Measurements from ENCODE around the gene PAQR7.

PAQR7 gene

DNA sequence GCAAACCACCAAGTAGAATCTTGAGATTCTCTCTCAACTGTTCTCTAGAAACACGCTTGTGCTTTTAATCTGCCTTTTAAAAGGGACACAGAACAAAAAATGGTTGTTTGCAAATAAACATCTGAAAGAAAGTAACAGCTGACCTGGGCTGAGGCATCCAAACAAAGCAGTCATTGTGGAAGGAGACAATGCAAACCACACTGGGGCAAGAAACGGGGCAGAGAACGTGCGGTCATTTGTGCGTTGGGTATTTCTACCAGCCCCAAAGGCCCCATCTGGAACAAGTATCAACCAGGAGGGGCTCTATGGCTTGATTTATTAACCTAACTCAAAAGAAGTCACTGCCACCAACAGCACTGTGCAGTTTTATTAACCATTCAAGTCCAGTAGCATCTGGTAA is 24.7 kb upstream of the PAQR7 start:
- no peak for DNase-seq

DNA sequence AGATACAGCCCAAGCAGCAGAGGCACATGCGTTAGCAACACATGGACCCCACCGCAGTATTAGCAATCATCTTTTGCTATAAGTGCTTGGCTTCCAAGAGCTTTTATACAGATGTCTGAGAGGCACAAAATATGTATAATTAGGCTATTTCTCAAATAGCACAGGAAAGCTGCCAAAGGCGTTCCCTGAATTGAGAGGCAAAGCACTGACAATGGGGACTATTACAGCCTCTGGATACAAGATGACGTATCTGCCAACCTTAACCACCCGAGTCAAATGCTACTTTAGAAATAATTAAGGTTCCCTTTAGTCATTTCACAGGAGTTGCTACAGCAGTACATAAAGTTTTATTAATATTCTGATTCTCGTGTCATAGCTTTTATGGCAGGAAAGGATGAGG is 24.3 kb upstream of the PAQR7 start:
- DNase-seq = no peak

DNA sequence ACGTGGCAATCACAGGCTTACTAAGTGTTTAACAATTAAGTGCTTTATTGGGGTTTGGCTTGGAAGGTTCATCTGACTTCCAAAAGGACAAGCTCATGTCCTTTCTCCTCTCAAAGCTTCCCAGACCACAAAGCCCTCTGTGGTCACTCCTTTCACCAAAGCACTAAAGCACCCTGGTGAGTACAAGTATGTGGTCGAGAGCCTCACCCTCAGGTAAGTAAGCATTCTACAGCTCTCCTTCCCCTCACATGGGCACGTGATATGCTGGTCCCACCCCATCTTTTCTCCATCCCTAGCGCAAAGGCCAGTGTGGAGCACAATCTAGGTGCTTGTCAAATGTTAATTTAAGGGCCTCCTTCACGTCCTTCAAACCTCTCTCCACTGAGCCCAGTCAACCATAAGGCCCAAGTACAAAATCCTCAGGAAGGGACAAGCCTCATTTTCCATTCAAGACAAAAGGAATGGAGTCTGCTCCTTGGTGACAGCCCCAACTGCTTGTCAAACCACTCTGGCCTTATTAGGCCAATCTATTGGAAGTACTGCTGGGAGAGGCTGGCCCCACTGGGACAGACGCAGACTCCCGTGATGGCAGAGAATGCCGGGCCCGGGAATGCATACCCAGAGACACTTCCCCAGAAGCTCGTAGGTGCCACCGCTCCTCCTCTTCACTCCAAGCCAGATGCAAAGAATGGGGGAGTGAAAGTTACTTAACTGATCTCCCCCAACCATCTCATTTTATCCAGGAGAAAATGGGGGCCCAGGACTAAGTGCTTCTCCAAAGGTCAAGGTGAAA is 22.9 kb upstream of the PAQR7 start:
- DNase-seq = no peak

DNA sequence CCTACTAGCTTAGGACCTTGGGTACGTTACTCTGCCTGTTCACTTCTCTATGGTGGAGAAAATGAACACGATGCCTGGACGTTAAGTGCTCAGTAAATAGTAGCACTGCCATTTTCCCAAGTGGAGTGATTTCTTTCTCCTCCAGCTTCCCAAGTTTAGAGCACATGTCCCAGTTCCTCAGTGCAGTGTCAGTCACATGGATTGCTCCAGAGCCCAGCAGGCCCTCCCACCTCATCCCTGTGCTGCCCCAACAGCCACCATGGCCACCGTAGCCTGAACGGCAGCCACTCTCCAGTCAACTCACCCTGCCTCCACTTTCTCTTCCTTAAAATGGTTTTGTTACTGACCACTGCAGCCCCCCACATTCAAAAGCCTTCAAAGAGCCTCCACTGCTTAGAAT is 22.2 kb upstream of the PAQR7 start:
- no peak for DNase-seq

DNA sequence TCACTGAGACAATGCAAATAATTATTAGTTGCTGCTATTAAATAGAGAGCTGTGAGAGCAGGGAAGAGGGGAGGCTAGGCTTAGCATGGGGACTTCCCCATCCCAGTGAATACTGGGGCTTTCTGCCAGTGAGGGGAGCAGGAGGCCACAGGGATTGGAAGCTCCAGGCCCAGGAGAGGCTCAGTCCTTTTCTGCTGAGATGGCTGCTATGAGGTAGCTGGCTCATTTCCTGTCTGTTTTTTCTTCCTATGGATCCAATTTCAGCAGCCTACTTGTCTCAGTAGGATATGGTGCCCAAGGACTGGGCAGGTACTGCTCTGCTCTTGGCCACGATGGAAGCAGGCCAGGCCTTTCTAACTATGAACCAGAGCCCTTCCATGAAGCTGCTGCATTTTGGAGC is 20.8 kb upstream of the PAQR7 start:
- DNase-seq = peak; percentile 54

DNA sequence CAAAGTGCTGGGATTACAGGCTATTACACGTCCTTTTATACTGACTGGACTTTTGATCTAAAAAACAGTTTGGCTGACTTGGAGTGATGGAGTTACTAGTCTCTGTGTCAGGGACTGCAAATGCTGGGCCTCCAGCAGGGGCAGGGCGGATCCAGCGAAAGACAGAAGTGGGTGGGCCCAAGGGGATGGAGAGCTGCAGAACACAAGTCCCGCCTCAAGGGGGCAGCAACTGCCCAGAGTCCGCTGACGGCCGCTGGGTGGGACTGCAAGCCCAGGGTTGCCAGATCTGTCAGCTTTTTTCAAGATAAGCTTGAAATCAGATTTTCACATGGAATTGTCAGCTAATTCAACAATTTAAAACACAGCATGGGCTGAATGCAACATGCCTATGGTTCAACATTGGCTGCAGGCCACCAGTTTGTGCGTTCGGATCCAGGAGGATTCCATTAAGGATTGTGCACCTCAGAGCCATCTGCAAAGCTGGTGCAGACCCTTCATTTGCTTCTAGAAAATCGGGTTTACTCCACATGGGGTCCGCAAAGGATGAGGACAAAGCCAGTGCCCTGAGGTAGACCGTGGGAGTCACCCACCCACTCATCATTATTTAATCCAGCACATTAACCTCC is 20.0 kb upstream of the PAQR7 start:
- DNase-seq = peak; percentile 92

DNA sequence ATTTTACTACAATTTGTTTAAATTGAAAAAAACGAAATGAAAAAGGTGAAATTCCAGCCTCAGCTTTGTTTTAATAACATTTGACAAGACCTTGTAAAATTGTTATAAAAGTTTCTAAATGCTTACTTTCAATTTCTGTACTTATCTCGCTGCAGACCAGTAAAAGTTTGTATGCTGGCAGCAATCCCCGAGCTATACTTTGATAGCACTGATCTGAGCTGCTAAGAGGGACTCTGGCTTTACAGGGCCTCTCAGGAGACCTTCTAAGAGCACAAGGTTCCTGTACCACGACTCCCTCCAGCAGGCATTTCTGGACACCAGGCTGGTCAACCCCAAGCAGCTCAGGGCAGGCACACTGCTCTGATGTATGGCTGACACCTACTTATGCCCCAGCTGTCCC is 17.6 kb upstream of the PAQR7 start:
- no peak for DNase-seq

DNA sequence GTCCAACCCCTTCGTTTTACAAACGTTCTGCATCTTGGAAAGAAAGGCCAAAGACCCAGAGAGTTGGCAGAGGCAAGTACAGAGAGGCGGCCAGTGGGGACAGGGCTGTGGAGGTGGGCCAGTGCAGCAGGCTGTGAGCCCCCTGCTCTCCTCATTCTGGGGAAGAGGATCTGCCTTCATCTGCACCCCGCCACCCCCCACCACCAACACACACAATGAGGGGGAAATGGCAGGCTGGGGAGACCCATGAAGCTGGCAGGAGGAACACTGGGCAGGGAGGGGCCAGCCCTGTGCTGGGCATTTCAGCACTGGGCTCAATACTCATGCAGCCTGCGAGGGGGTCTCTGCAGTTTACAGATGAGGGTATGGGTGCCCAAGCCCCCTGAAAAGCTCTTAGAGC is 16.1 kb upstream of the PAQR7 start:
- DNase-seq = no peak

DNA sequence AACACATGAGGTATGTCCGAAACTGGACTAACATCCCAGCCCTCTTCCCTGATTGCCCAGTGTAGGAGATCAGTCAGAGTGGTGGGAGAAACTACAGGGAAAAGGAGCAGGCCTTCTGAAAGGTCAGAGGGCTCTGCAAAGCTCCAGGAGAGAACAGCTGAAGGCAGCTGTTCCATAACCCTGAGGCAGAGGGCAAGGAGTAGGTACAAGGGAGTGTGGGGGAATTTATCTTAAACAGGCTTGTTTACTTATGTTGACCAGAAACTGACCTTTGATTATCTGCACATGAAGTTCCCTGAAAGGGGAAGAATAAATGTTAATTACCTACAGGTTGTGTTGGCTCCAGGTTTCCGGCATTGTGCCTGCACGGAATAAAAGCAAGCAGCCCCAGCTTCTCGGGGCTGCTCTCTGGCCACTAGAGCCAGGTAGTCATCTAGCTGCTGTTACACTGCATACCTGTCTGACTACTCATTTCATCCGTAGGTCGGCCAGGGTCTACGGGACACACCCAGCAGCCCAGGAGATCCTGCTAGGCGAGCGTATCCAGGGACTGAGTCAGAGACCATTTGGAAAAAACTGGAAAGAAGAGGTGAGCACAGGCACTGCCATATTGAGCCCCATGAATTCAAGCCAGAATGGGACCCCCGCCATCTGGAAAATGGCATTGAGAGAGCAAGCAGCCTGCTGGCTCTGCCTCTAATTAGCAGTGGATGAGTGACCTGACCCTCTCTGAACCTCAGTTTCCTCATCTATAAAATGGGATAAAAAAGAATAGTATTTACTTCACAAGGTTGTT is 14.9 kb upstream of the PAQR7 start:
- peak; percentile 44 for DNase-seq

DNA sequence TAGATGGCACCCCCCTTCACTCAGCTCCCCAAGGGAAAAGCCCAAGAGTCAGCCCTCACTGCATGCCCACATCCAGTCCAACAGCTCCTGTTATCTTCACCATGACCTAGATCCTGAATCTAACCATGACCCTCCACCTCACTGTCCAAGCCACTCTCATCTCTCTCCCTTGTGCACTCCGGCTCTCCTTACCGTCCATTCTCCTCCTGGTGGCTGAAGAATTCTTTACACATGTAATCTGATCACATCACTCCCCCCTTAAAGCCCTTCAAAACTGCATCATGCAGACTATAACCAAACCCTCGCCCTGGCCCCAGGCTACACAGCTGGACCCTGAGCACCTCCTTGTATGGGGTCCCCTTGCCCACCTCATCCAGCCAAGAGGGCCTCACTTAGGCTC is 14.0 kb upstream of the PAQR7 start:
- peak; percentile 20 for DNase-seq

DNA sequence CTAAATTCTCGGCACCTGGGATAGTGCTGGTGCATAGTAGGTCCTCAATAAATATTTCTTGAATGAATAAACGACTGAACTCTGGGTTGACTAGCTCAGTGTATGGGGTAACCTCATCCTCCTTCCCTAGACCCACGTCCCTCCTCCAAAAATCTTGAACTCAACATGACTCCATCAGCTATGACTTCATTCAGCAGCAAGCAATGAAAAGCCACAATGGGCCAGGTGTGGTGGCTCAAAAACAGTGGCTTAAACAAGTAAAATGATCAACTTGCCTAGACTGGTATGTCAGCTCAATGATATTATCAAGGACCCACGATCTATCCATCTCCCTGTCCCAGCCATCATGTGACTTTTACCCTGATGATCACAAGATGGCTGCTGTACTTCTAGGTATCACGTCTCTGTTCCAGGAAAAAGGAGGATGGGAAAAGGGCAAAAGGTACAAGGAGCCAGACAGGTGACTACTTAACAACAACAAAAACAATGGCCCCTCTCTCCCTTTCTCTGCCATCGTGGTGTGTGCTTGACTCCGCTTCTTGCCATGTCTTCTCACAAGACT is 13.0 kb upstream of the PAQR7 start:
- DNase-seq = no peak

DNA sequence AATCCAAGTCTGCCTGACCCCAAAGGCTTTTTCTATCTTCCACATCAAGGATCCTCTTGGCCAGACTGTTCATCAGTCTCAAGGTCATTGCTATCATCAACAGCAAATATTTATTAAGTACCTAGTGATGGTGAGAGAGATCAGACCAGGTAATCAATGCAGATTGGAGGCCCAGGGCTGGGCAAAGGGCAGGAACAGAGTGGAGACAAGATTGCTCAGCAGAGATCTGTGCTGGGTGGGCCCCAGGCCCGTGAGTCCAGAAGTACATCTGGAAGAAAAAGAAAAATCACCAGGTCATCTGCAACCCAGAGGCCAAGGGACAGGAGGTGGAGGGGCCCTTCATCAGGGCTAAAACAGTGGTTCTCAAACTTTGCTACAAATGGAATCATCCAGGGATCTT is 10.1 kb upstream of the PAQR7 start:
- DNase-seq = no peak

DNA sequence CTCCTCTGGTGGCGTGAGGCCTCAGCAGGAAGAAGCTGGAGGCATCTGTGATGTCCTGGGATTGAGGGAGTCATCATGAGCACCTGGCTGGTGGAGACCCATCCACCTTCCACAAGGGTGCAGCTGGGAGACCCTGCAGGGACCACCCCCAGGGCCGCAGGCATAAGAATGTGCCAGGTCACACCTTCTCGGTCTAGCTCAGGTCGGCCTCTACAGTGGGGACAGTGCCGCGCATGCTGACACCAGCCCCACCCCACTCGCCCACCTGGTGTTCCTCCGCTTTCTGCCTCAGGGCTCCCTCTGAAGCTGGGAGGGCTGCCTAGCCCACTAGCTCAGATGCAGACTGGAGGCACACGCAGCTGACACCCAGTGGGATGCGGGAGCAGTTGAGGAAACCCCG is 5.8 kb upstream of the PAQR7 start:
- DNase-seq = no peak

DNA sequence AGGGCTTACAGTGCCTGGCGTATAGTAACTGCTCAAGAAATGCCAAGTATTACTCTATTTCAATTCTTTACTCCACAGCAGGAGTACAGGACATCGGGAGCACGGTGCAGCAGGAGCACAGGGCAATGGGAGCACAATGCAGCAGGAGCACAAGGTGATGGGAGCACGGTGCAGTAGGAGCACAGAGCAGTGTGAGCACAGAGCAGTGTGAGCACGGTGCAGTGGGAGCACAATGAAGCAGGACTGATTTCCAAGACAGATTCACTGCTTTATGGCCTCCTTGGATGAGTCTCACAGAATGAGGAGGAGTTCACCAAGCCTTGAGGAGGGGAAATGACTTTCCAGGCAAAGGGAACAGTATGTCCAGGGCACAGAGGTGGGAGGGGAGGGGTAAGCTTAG is 5.0 kb upstream of the PAQR7 start:
- no peak for DNase-seq

DNA sequence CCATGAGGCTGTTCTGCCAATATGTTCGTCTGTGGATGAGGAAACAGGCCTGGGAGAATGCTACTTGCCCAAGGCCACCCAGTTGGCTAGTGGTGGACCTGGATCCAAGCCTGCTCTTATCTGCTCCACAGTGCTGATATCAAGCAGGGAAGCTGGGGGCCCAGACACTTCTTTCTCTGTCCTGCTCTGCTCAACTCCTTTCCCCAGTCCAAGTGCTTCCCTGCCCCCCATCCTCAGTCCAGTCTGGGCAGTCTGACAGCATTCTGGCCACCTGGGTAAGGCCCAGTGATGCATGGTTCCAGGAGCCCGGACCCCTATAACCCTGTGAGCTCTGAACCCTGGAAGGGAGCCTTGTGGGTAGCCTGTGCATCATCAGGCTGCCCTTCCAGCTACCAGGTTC is 4.2 kb upstream of the PAQR7 start:
- DNase-seq = no peak

DNA sequence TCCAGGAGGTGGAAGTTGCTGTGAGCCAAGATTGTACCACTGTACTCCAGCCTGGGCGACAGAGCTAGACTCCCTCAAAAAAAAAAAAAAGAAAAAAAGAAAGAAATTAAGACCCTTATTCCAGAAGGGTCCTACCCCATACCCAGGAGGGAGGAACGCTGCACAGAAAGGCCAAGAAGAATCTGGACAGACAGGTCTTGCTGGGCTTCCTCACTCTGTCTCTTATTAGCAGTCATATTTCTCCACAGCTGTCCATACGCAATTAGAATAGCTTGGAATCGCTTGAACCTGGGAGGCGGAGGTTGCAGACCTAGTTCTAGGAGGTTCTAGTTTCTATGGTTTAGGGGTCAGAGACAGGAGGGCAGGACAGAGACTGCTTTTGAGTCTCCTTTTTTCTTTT is 3.2 kb upstream of the PAQR7 start:
- DNase-seq = no peak

DNA sequence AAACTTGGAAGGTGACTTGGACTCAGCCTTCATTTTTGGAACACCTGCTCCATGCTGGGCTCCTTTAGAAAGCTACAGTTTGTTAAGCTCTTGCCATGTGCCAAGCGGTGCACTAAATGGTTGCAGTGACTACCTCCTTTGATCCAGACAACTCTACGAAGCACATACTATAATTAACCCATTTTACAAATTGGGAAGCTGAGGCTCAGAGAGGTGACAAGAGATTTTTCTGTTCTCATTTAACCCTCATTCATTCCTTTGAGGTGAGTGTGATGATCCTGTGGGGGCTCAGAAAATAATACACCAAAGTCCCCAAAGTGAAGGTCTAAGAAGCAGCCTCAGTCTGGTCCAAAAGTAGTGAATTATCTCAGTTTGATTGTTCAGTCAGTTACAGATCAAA is 1.6 kb upstream of the PAQR7 start:
- DNase-seq = no peak

DNA sequence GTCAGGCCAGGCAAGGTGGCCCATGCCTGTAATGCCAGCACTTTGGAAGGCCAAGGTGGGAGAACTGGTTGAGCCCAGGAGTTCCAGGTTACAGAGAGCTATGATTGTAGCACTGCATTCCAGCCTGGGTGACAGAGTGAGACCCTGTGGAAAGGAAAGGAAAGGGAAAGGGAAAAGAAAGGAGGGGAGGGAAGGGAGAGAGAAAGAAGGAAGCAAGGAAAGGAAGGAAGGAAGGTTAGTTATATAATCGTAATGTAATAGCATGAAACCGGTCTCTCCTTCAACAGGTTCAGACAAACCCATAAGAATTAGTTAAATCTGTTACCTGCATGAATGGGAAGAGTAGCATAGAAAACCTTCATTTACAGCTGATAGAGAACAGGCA is 1.2 kb upstream of the PAQR7 start:
- DNase-seq = no peak

DNA sequence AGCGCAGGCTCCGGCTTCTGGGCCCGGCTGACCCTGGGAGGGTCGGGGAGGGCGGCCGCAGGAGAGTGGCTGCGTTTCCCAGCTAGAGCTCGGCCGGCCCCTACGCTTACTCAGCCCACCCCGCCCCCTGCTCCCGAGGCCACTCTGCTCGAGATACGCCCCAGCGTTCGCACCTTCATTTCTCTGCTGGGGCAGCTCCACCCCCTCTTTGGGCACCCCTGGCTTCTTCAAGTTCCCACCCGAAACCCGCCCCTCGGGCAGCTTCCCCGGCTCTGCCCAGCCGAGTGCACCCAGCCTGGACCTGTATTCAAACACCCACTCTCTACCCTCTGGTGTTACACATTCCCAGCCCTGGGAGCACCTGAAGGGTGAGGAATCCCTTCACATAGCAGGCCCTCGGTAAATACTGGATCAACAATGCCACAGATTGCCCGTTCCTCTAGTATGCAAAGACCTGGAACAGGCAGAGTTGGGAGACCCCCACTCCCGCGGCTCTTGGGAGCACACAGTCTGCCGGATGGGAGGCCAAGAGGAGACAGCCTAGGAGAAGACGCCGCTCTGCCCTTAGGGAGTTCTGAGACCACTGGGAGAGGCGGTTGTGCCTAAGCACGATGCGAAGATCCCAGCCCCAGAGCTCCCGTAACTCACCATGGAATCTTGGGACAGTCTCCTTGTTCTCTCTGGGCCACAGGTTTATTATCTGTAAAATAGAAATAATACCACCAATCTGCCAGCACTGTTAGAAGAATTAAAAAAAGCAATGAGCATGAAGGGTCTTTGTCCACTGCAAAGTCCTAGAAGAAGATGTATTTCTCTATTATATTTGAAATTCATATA is 566 bp upstream of the PAQR7 start:
- DNase-seq = no peak

DNA sequence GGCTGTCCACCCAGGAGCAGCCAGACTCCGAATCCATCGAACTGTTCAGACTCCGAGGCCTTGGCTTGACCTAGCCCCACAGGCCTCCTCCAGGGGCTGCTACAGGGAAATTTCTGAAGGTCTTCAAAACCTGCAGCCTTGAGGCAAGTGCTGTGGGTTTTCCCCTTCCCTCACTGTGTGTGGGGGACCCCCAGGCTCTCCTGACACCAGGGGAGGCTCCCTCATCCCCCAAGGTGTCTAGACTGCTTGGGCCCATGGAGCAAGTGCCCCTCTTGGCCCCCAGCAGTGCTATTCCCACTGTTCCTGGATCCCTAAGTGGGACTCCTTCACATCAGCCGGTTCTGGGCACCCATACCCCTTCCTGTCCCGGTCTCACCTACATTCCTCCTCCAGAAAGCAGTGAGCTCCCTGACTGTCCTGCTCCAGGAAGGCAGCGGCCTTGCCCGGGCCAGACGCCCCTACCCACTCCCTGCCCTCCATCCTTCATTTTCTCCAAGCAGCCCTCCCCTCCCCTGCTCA is 814 bp downstream of the PAQR7 start:
- no peak for DNase-seq

DNA sequence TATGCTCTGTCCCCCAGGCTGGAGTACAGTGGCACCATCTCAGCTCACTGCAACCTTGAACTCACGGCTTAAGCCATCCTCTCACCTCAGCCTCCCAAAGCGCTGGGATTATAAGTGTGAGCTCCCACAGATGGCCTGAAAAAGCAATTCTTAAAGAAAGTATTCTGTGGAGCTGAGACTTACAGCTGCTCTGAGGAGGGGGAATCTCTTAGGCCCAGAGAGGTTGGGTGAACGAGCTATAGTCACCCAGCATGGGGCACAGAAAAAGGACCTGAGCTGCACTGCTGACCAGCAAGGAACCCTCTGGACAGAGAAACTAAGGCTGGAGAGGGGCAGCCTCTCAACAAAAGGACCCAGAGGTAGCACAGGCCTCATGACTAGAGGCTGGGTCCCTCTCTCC is 1.3 kb downstream of the PAQR7 start:
- no peak for DNase-seq

DNA sequence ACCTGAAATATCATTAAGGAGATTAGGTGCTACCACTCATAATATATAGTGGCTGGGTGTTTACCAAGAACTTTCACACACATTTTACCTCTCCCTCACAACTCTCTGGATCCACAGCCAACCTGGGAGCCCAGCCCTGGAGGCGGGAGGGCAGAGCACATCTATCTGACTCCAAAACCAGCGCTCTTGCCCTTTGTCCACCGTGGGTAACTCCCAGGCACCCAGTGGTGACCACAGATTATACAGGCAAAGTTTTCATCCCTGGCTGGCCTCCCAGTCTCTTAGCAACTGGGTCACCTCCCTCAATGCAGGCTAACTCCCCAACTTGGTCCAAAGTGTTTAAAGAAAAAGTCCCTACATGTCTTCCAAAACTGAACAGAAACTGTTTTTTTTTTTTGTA is 2.4 kb downstream of the PAQR7 start:
- no peak for DNase-seq

DNA sequence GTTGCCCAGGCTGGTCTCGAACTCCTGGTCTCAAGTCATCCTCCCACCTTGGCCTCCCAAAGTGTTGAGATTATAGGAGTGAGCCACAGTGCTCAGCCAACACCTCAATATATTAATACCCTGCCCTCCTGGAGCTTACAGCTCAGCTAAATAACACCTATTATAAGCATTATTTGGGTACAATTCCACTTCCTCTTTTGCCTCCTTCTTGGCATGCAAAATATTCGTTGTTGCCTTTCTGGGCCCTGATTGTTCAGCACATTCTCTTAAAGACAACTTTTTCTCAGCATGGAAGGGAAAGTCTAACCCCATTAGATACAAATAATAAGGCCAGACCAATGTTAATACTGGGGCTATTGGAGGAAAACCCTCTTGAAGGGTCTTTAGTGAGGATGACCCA is 2.8 kb downstream of the PAQR7 start:
- DNase-seq = no peak

Data from fibroblast of upper back skin (primary cell).